Dedifferentiated amniotic fluid mesenchymal stem cell (primary cell): ENCODE data around the gene TRIM44.
A peak's percentile ranks its signal among the peaks of the same experiment; 100 is the strongest.

Experiments used
- DNase-seq: peaks from one replicate; pipeline ENCODE4 v3.0.0-alpha.2; 2016; ENCODE audit errors: extremely low spot score

TRIM44 gene

GRCh38 chr11:35662649-35663407, at the start of gene TRIM44:
Gene TRIM44, plus strand, starts transcription at chr11:35662775. Its CDS starts 337 bp downstream, at chr11:35663112.
- DNase-seq: peak; percentile 86

- DNase-seq: no peak
Observed at GRCh38 chr11:35614939-35615569, 47.5 kb upstream of the TRIM44 start.

GRCh38 chr11:35615921-35616900, 46.4 kb upstream of the TRIM44 start:
- DNase-seq: peak; percentile 61

GRCh38 chr11:35617316-35617686, 45.3 kb upstream of the TRIM44 start:
- DNase-seq: no peak

- DNase-seq: peak; percentile 79
Observed at GRCh38 chr11:35617687-35618496, 44.7 kb upstream of the TRIM44 start, which contains the start of gene FJX1. Gene FJX1, plus strand, starts transcription at chr11:35618460. Its CDS starts 177 bp downstream, at chr11:35618637.

GRCh38 chr11:35618497-35619115, 44.0 kb upstream of the TRIM44 start:
- peak; percentile 31 for DNase-seq

- DNase-seq: no peak
Observed at GRCh38 chr11:35619116-35619854, 43.3 kb upstream of the TRIM44 start.

- DNase-seq: no peak
Observed at GRCh38 chr11:35619855-35620640, 42.5 kb upstream of the TRIM44 start.

- DNase-seq: no peak
Observed at GRCh38 chr11:35620795-35621194, 41.8 kb upstream of the TRIM44 start.

GRCh38 chr11:35621620-35622019, 41.0 kb upstream of the TRIM44 start:
- DNase-seq: no peak

- DNase-seq: peak; percentile 71
Observed at GRCh38 chr11:35622070-35622469, 40.5 kb upstream of the TRIM44 start.

- no peak for DNase-seq
Observed at GRCh38 chr11:35623621-35624168, 38.9 kb upstream of the TRIM44 start.

- DNase-seq: no peak
Observed at GRCh38 chr11:35624316-35624715, 38.3 kb upstream of the TRIM44 start.

- DNase-seq: no peak
Observed at GRCh38 chr11:35624781-35625180, 37.8 kb upstream of the TRIM44 start.

GRCh38 chr11:35626501-35626900, 36.1 kb upstream of the TRIM44 start:
- no peak for DNase-seq

GRCh38 chr11:35629511-35629910, 33.1 kb upstream of the TRIM44 start:
- DNase-seq: no peak

- DNase-seq: peak; percentile 96
Observed at GRCh38 chr11:35629914-35630313, 32.7 kb upstream of the TRIM44 start.

GRCh38 chr11:35631891-35632290, 30.7 kb upstream of the TRIM44 start:
- no peak for DNase-seq

- no peak for DNase-seq
Observed at GRCh38 chr11:35632301-35632700, 30.3 kb upstream of the TRIM44 start.
